Measurements from ENCODE around the gene PTPRD. TPM values are rescaled to one million over a fixed set of nuclear protein-coding genes. Genes with fewer than 3 reads are reported as not detected.

Gene PTPRD
- total RNA-seq, 1 experiment from 2014 or later, result 70.1 TPM

- intact Hi-C loops (cut with micrococcal nuclease; ENCODE audit: unreplicated experiment), result loop anchor here (5.0 kb wide), 1 partner anchor 178 kb away; no protein-coding TSS in a partner anchor
- Histone ChIP-seq H3K4me3 (ENCODE audit: low read depth, low read length) (no peak overlapping the region), H3K27me3 (replicated peaks; ENCODE audit: control insufficient read depth, insufficient read depth, low read length) (no peaks in the 10 kb centered on the region), H3K9me3 (no peaks in the 10 kb centered on the region), H3K4me1 (peaks cover 14% of the 10 kb centered on the region; the same call in 1 of the 2 replicates), H3K36me3 (ENCODE audit: control insufficient read depth, insufficient read depth, low read length) (no peaks in the 10 kb centered on the region)
- CTCF ChIA-PET, result no interaction called here
- BruUV-seq (replicated peaks), result no TSS peak
- no peak for TF ChIP-seq CTCF (IDR thresholded peaks at IDR 0.05; ENCODE audit: insufficient read depth in 1 of 2, low read depth in 1 of 2, low read length in 1 of 2, severe bottlenecking in 1 of 2, unreplicated experiment in 1 of 2)
- no peak overlapping the region for H3K4me3 Mint-ChIP-seq (ENCODE audit: unreplicated experiment)
- H3K27me3 Mint-ChIP-seq (ENCODE audit: insufficient read depth, unreplicated experiment), result no peaks in the 10 kb centered on the region
- POLR2A ChIA-PET, result no interaction called here
- DNase-seq, result no peak
- H3K36me3 Mint-ChIP-seq (ENCODE audit: insufficient read depth, unreplicated experiment), result no peaks in the 10 kb centered on the region
- no peaks in the 10 kb centered on the region for H3K4me1 Mint-ChIP-seq (ENCODE audit: low read depth, unreplicated experiment)
- H3K9me3 Mint-ChIP-seq (ENCODE audit: unreplicated experiment), result no peaks in the 10 kb centered on the region
- no peak overlapping the region for H3K27ac Mint-ChIP-seq (ENCODE audit: unreplicated experiment)
Measured at GRCh38 chr9:8679371-8679822, 1933.4 kb downstream of the PTPRD start.

DNA sequence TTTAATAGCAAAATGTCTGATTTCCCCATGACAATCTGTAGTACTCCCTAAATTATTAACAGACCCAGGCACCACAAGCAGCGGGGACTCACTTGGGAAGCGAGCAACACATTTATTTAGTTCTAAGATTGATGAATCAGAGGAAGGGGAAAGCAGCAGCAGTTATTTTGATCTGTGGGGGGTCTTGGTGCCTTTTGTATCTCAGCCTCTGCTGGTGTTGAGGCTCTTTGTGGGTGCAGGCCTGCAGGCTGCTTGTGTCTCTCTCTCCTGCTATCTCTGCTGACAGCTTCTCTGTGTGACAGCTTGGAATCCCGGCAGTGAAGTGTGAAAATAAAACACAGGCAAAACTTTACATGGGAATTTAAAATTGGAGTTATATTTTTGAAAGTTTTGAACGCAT, 1935.1 kb downstream of the PTPRD start:
- H3K4me1 Mint-ChIP-seq (ENCODE audit: low read depth, unreplicated experiment), result no peaks in the 10 kb centered on the region
- intact Hi-C loops (cut with micrococcal nuclease; ENCODE audit: unreplicated experiment), result loop anchor here (5.0 kb wide), 1 partner anchor 180 kb away; no protein-coding TSS in a partner anchor
- no TSS peak for BruUV-seq (replicated peaks)

DNA sequence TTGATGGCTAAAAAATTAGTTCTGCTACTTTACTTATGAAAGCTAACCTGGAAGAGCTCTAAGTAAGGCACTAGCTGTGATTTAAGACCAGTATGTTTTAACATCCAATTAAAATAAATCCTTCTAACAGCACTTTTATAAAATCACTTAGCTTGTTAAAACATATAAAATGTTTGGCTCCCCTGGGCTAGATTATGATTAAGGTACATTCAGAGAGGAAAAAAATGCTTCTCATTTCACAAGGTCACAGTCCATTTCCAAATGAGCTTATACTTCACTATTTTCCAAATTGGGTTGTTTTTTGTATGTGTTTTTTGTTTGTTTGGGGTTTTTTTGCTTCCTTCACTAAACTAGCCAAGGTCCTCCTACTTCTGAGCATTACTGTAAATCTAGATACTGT, 1938.3 kb downstream of the PTPRD start:
- H3K36me3 ChIP-seq (ENCODE audit: control insufficient read depth, insufficient read depth, low read length), result no peaks in the 10 kb centered on the region
- Mint-ChIP-seq H3K27me3 (ENCODE audit: insufficient read depth, unreplicated experiment) (no peaks in the 10 kb centered on the region), H3K27ac (ENCODE audit: unreplicated experiment) (no peak overlapping the region), H3K4me3 (ENCODE audit: unreplicated experiment) (no peak overlapping the region), H3K9me3 (ENCODE audit: unreplicated experiment) (no peaks in the 10 kb centered on the region), H3K4me1 (ENCODE audit: low read depth, unreplicated experiment) (no peaks in the 10 kb centered on the region), H3K36me3 (ENCODE audit: insufficient read depth, unreplicated experiment) (no peaks in the 10 kb centered on the region)
- ChIA-PET POLR2A (no interaction called here), CTCF (interaction anchor here (0.6 to 1.0 kb wide), 2 partner anchors 98 to 1273 kb away, joined by 3 to 5 read pairs; no protein-coding TSS in a partner anchor)
- H3K9me3 ChIP-seq, result no peaks in the 10 kb centered on the region
- intact Hi-C loops (cut with micrococcal nuclease; ENCODE audit: unreplicated experiment), result no loop called here
- H3K4me3 ChIP-seq (ENCODE audit: low read depth, low read length), result no peak overlapping the region
- no peaks in the 10 kb centered on the region for H3K27me3 ChIP-seq (replicated peaks; ENCODE audit: control insufficient read depth, insufficient read depth, low read length)
- BruUV-seq (replicated peaks), result no TSS peak
- no peak for DNase-seq
- peaks cover 12% of the 10 kb centered on the region; the same call in 1 of the 2 replicates for H3K4me1 ChIP-seq
- TF ChIP-seq CTCF (IDR thresholded peaks at IDR 0.05; ENCODE audit: insufficient read depth in 1 of 2, low read depth in 1 of 2, low read length in 1 of 2, severe bottlenecking in 1 of 2, unreplicated experiment in 1 of 2), result no peak

More for the DNA sequence above, 1935.1 kb downstream of the PTPRD start:
- ChIA-PET CTCF (no interaction called here), POLR2A (no interaction called here)
- Mint-ChIP-seq H3K27ac (ENCODE audit: unreplicated experiment) (no peak overlapping the region), H3K4me3 (ENCODE audit: unreplicated experiment) (no peak overlapping the region), H3K27me3 (ENCODE audit: insufficient read depth, unreplicated experiment) (no peaks in the 10 kb centered on the region), H3K9me3 (ENCODE audit: unreplicated experiment) (no peaks in the 10 kb centered on the region), H3K36me3 (ENCODE audit: insufficient read depth, unreplicated experiment) (no peaks in the 10 kb centered on the region)
- Histone ChIP-seq H3K9me3 (no peaks in the 10 kb centered on the region), H3K4me3 (ENCODE audit: low read depth, low read length) (no peak overlapping the region), H3K4me1 (peaks cover 14% of the 10 kb centered on the region; the same call in 1 of the 2 replicates), H3K27me3 (replicated peaks; ENCODE audit: control insufficient read depth, insufficient read depth, low read length) (no peaks in the 10 kb centered on the region), H3K36me3 (ENCODE audit: control insufficient read depth, insufficient read depth, low read length) (no peaks in the 10 kb centered on the region)
- DNase-seq, result no peak
- no peak for TF ChIP-seq CTCF (IDR thresholded peaks at IDR 0.05; ENCODE audit: insufficient read depth in 1 of 2, low read depth in 1 of 2, low read length in 1 of 2, severe bottlenecking in 1 of 2, unreplicated experiment in 1 of 2)
